Measurements from ENCODE around the gene CLBA1.

CLBA1 gene

GRCh38 chr14:104938960-104939359 is 46.6 kb upstream of the CLBA1 start:
- no peaks in the 10 kb centered on the region for H3K9me2 ChIP-seq (replicated peaks; ENCODE audit: control insufficient read depth, low read length)
- no peaks in the 10 kb centered on the region; the same call in 1 of the 2 replicates for H4K20me1 ChIP-seq (ENCODE audit: control insufficient read depth, insufficient read depth, low read depth, low read length)
- H3K4me3 ChIP-seq (ENCODE audit: low read length): no peak overlapping the region
- H3K79me2 ChIP-seq (ENCODE audit: control insufficient read depth, low read length): no peaks in the 10 kb centered on the region
- H3K9me3 ChIP-seq (ENCODE audit: control insufficient read depth, insufficient read depth, low read length): no peaks in the 10 kb centered on the region
- no peaks in the 10 kb centered on the region for H3K36me3 ChIP-seq (ENCODE audit: control insufficient read depth, low read length)
- TF ChIP-seq EZH2phosphoT487 (IDR thresholded peaks at IDR 0.05; ENCODE audit: borderline replicate concordance, low read length) (no peak), CTCF (IDR thresholded peaks at IDR 0.05; ENCODE audit: low read depth, low read length, poor library complexity, severe bottlenecking) (no peak)
- H3K27ac ChIP-seq (ENCODE audit: low read depth, low read length): no peak overlapping the region
- H3K4me2 ChIP-seq (ENCODE audit: low read length): no peak overlapping the region
- peaks cover 38% of the 10 kb centered on the region for H3K27me3 ChIP-seq (ENCODE audit: control insufficient read depth, low read length)
- H3F3A ChIP-seq (ENCODE audit: control insufficient read depth, insufficient read depth): no peaks in the 10 kb centered on the region
- peaks cover 3% of the 10 kb centered on the region; the same call in 1 of the 2 replicates for H3K4me1 ChIP-seq (ENCODE audit: control insufficient read depth, low read length)

- H3K4me2 ChIP-seq (ENCODE audit: low read length): no peak overlapping the region
- H3K4me3 ChIP-seq (ENCODE audit: low read length): no peak overlapping the region
- TF ChIP-seq EZH2phosphoT487 (IDR thresholded peaks at IDR 0.05; ENCODE audit: borderline replicate concordance, low read length) (no peak), CTCF (IDR thresholded peaks at IDR 0.05; ENCODE audit: low read depth, low read length, poor library complexity, severe bottlenecking) (no peak)
- H4K20me1 ChIP-seq (ENCODE audit: control insufficient read depth, insufficient read depth, low read depth, low read length): no peaks in the 10 kb centered on the region; the same call in 1 of the 2 replicates
- H3K79me2 ChIP-seq (ENCODE audit: control insufficient read depth, low read length): no peaks in the 10 kb centered on the region
- no peaks in the 10 kb centered on the region for H3K36me3 ChIP-seq (ENCODE audit: control insufficient read depth, low read length)
- no peaks in the 10 kb centered on the region for H3K4me1 ChIP-seq (ENCODE audit: control insufficient read depth, low read length)
- H3K27ac ChIP-seq (ENCODE audit: low read depth, low read length): no peak overlapping the region
- no peaks in the 10 kb centered on the region for H3K9me3 ChIP-seq (ENCODE audit: control insufficient read depth, insufficient read depth, low read length)
- H3K27me3 ChIP-seq (ENCODE audit: control insufficient read depth, low read length): peaks cover 35% of the 10 kb centered on the region
- no peaks in the 10 kb centered on the region for H3F3A ChIP-seq (ENCODE audit: control insufficient read depth, insufficient read depth)
- no peaks in the 10 kb centered on the region for H3K9me2 ChIP-seq (replicated peaks; ENCODE audit: control insufficient read depth, low read length)
Observed at GRCh38 chr14:104939666-104940410, 45.8 kb upstream of the CLBA1 start.

- no peaks in the 10 kb centered on the region; the same call in 1 of the 2 replicates for H4K20me1 ChIP-seq (ENCODE audit: control insufficient read depth, insufficient read depth, low read depth, low read length)
- no peak overlapping the region for H3K4me3 ChIP-seq (ENCODE audit: low read length)
- H3K4me1 ChIP-seq (ENCODE audit: control insufficient read depth, low read length): no peaks in the 10 kb centered on the region
- no peaks in the 10 kb centered on the region for H3K9me3 ChIP-seq (ENCODE audit: control insufficient read depth, insufficient read depth, low read length)
- no peak overlapping the region for H3K27ac ChIP-seq (ENCODE audit: low read depth, low read length)
- no peaks in the 10 kb centered on the region for H3K79me2 ChIP-seq (ENCODE audit: control insufficient read depth, low read length)
- TF ChIP-seq EZH2phosphoT487 (IDR thresholded peaks at IDR 0.05; ENCODE audit: borderline replicate concordance, low read length) (no peak), CTCF (IDR thresholded peaks at IDR 0.05; ENCODE audit: low read depth, low read length, poor library complexity, severe bottlenecking) (peak; percentile 28)
- peaks cover 35% of the 10 kb centered on the region for H3K27me3 ChIP-seq (ENCODE audit: control insufficient read depth, low read length)
- no peaks in the 10 kb centered on the region for H3F3A ChIP-seq (ENCODE audit: control insufficient read depth, insufficient read depth)
- no peaks in the 10 kb centered on the region for H3K36me3 ChIP-seq (ENCODE audit: control insufficient read depth, low read length)
- H3K9me2 ChIP-seq (replicated peaks; ENCODE audit: control insufficient read depth, low read length): no peaks in the 10 kb centered on the region
- H3K4me2 ChIP-seq (ENCODE audit: low read length): no peak overlapping the region
Observed at GRCh38 chr14:104940526-104941150, 45.0 kb upstream of the CLBA1 start.

Data from DOHH2 (cell line).